ENCODE results near the gene NACC1. TPM values are rescaled to one million over a fixed set of nuclear protein-coding genes. Genes with fewer than 3 reads are reported as not detected.
A peak's percentile ranks its signal among the peaks of the same experiment; 100 is the strongest.

NACC1 gene
- total and polyA plus RNA-seq, 2 of the 13 experiments (the other 11 are each of a cell fraction or from before 2014, with no cell fraction given), result 31.8 to 42.3 TPM

GRCh38 chr19:13164343-13165161 is 46.5 kb downstream of the NACC1 start (continued):
- TF ChIP-seq ARID5B (CRISPR knock-in tag; IDR thresholded peaks at IDR 0.05), result peak; percentile 81
- TF ChIP-seq NCOR1 (IDR thresholded peaks at IDR 0.05; ENCODE audit: borderline replicate concordance, low read length), result peak; percentile 60; the same call in 1 of the 2 replicates
- TF ChIP-seq POLR2AphosphoS5 (IDR thresholded peaks at IDR 0.05; ENCODE audit: low read depth, low read length), result peak; percentile 74
- TF ChIP-seq TSC22D2 (CRISPR knock-in tag; IDR thresholded peaks at IDR 0.05; ENCODE audit: borderline replicate concordance), result no peak
- no peak for TF ChIP-seq HNRNPUL1 (IDR thresholded peaks at IDR 0.05; ENCODE audit: low read depth, low read length)
- no peak for TF ChIP-seq CSRNP2 (CRISPR knock-in tag; conservative IDR thresholded peaks at IDR 0.05; ENCODE audit: low read depth)
- TF ChIP-seq ARNTL (CRISPR knock-in tag; IDR thresholded peaks at IDR 0.05), result peak; percentile 62; the same call in 1 of the 2 replicates
- TF ChIP-seq ISL2 (CRISPR knock-in tag; IDR thresholded peaks at IDR 0.05), result peak; percentile 69; the same call in 1 of the 2 replicates
- peak; percentile 68; the same call in 1 of the 2 replicates for TF ChIP-seq HNF4G (IDR thresholded peaks at IDR 0.05; ENCODE audit: borderline replicate concordance, low read depth, low read length)
- TF ChIP-seq HNF4G (CRISPR knock-in tag; IDR thresholded peaks at IDR 0.05; ENCODE audit: borderline replicate concordance, low read depth), result no peak; the same call in 1 of the 2 replicates
- TF ChIP-seq SALL1 (CRISPR knock-in tag; IDR thresholded peaks at IDR 0.05), result peak; percentile 84
- 0 out of 2 replicates have a peak, but pooled peaks have one; percentile 59 for TF ChIP-seq HOXD1 (CRISPR knock-in tag; IDR thresholded peaks at IDR 0.05)
- TF ChIP-seq ERF (CRISPR knock-in tag; IDR thresholded peaks at IDR 0.05), result peak; percentile 94
- TF ChIP-seq ZNF160 (CRISPR knock-in tag; IDR thresholded peaks at IDR 0.05), result no peak
- TF ChIP-seq ZNF572 (CRISPR knock-in tag; IDR thresholded peaks at IDR 0.05), result no peak
- TF ChIP-seq RFXAP (CRISPR knock-in tag; IDR thresholded peaks at IDR 0.05; ENCODE audit: borderline replicate concordance), result peak; percentile 54; the same call in 1 of the 2 replicates
- peak; percentile 68 for TF ChIP-seq POLR2G (IDR thresholded peaks at IDR 0.05; ENCODE audit: low read depth, low read length)
- TF ChIP-seq DPF2 (CRISPR knock-in tag; IDR thresholded peaks at IDR 0.05; ENCODE audit: borderline replicate concordance, low read depth), result 0 out of 2 replicates have a peak, but pooled peaks have one; percentile 24
- peak; percentile 63; the same call in 1 of the 2 replicates for TF ChIP-seq ZNF501 (CRISPR knock-in tag; IDR thresholded peaks at IDR 0.05)
- no peak for TF ChIP-seq ZNF570 (CRISPR knock-in tag; IDR thresholded peaks at IDR 0.05; ENCODE audit: borderline replicate concordance)
- TF ChIP-seq GATAD1 (CRISPR knock-in tag; IDR thresholded peaks at IDR 0.05), result peak; percentile 57
- peak; percentile 77; the same call in 1 of the 2 replicates for TF ChIP-seq SKIL (CRISPR knock-in tag; IDR thresholded peaks at IDR 0.05; ENCODE audit: borderline replicate concordance)

Measured in HepG2 (cell line).